Measurements from ENCODE around the gene CD226. TPM values are rescaled to one million over a fixed set of nuclear protein-coding genes. Genes with fewer than 3 reads are reported as not detected.

The CD226 gene
- total RNA-seq, 4 donors from 2014 or later: 0.72 to 5.2 (median 1.3) TPM

DNA sequence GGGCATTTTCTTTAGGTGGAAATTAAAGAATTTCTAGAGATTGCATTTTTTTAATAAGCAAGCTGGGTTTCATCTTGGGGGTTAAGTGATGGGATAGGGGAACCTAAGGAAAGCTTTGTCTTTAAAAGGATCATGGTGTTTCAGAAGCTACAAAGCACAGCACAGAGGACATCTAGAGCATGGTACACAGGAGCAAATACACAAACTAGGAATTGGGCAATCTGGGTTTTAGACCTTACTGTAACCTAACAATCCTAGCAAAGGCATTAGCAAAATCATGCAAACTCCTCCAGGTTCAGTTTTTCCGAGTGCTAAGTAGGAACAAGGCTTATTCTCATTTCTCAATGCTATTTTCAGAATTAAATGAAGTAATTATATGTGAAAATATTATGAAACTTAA lies 134.1 kb downstream of the CD226 start:
- no peak for TF ChIP-seq POLR2A (IDR thresholded peaks at IDR 0.05)
- H3K9me3 ChIP-seq: no peaks in the 10 kb centered on the region
- no peaks in the 10 kb centered on the region for H3K4me1 ChIP-seq
- H3K4me3 ChIP-seq: no peak overlapping the region
- no peaks in the 10 kb centered on the region for H3K27me3 ChIP-seq
- H3K27ac ChIP-seq: no peak overlapping the region
- intact Hi-C loops (cut with DNase I): no loop called here
- no peaks in the 10 kb centered on the region for H3K36me3 ChIP-seq
- WGBS, 2 donors: 29 to 36% methylated on average over 1 of the region's 1 CpG
- DNase-seq: no peak

DNA sequence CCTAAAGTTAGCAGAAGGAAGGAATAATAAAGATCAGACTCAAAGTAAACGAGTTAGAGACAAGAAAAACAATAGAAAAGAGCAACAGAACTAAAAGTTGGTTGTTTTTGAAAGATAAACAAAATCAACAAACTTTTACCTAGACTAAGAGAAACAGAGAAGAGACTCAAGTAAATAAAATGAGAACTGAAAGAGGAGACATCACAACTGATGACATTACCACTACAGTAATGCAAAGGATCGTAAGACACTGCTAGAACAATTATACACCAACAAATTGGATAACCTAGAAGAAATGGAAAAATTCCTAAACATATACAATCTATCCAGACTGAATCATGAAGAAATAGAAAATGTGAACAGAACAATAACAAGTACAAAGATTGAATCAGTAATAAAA lies 139.3 kb downstream of the CD226 start:
- TF ChIP-seq POLR2A (IDR thresholded peaks at IDR 0.05): no peak
- TF ChIP-seq, protein P1, sequence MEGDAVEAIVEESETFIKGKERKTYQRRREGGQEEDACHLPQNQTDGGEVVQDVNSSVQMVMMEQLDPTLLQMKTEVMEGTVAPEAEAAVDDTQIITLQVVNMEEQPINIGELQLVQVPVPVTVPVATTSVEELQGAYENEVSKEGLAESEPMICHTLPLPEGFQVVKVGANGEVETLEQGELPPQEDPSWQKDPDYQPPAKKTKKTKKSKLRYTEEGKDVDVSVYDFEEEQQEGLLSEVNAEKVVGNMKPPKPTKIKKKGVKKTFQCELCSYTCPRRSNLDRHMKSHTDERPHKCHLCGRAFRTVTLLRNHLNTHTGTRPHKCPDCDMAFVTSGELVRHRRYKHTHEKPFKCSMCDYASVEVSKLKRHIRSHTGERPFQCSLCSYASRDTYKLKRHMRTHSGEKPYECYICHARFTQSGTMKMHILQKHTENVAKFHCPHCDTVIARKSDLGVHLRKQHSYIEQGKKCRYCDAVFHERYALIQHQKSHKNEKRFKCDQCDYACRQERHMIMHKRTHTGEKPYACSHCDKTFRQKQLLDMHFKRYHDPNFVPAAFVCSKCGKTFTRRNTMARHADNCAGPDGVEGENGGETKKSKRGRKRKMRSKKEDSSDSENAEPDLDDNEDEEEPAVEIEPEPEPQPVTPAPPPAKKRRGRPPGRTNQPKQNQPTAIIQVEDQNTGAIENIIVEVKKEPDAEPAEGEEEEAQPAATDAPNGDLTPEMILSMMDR (IDR thresholded peaks at IDR 0.05): no peak
- 42 to 60% methylated on average over 2 of the region's 2 CpGs for WGBS, 2 donors
- no peak for DNase-seq
- Histone ChIP-seq H3K27me3 (no peaks in the 10 kb centered on the region), H3K4me3 (no peak overlapping the region), H3K27ac (no peak overlapping the region), H3K36me3 (no peaks in the 10 kb centered on the region), H3K9me3 (no peaks in the 10 kb centered on the region), H3K4me1 (no peaks in the 10 kb centered on the region)
- intact Hi-C loops (cut with DNase I): no loop called here

DNA sequence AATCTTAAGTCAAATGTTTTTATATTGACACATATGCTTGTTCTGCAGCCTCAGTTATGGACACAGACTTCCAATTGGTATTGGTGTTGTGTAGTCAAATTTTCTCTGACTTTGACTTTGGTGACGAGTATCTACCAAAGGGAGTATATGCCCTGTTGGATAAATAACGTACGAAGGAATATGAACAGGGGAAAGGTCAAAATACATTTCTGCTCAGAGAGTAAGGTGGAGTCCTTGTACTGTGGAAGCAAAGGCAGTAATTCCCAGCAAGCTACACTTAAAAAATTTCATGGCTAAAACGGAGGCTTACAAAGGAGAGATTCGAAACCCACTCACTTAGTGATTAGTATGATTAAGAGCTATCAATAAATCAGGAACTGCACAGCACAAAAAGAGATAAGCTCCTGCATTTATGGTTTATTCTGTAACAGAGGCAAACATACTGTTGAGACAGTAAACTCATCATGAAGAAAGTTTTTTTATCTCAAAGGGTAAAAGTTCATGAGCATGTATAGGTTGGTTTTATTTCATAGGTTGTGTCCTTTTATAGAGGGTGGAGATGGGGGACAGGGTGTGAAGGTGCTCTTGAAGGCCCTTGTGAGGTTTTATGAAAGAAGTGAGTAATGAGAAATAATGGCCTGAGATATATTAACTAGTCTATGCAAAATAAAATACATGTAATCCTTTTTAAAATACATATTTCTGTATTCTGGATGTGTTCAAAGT lies 142.7 kb downstream of the CD226 start:
- no peak overlapping the region for H3K4me3 ChIP-seq
- WGBS, 2 donors: 89 to 93% methylated on average over 5 of the region's 5 CpGs
- H3K4me1 ChIP-seq: no peaks in the 10 kb centered on the region
- no peaks in the 10 kb centered on the region for H3K36me3 ChIP-seq
- no peaks in the 10 kb centered on the region for H3K9me3 ChIP-seq
- no peak overlapping the region for H3K27ac ChIP-seq
- TF ChIP-seq, protein P1 (IDR thresholded peaks at IDR 0.05): no peak
- TF ChIP-seq POLR2A (IDR thresholded peaks at IDR 0.05): no peak
- no peak for DNase-seq
- intact Hi-C loops (cut with DNase I): no loop called here
- no peaks in the 10 kb centered on the region for H3K27me3 ChIP-seq
